ENCODE results near the gene DEUP1.

The DEUP1 gene

DNA sequence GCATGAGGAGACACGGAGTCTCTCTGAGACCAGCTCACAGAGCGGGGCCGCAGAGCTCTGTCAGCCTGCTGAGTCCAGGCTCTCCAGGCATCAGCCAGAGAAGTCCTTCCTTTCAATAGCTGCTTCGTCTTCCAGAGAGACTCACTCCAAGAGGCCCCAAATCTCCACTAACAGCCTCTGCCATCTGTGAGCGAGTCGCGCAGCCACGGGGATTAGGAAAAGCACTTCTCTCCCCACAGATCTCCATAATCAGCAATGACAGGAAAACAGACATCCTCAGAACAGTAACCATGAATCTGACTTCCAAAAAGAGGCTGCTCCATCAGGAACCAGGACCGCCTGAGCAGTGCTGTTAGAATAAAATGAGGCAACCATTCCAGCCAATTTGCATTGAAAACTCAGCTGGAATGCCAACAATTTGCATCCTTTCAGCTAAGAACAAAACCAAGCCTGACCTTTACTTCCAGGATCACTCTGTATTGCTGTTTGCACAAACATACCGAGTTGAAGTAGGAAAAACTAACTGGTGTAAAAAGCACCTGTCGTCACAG, 147.2 kb downstream of the DEUP1 start:
- FAIRE-seq (no peak), DNase-seq (ENCODE audit: low spot score) (no peak)

DNA sequence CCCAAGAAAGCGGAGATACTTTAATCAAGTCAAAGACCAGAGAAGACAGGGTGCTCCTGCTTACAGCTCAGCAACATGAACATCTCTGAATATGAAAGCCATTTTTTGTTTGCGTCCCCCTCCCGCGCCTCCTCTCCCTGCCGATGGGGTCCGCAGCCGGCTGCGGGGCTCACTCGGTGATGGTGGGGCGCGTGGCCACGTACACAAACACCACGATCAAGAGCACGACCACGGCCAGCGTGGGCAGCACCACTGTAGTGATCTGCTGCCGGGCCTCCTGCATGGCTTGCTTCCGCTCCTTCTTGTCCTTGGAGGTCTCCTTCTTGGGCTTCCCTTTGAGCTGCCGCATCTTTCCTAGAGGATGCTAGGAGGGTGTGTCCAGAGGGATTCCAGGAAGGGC, 148.3 kb downstream of the DEUP1 start:
- FAIRE-seq (no peak), DNase-seq (ENCODE audit: low spot score) (no peak)

DNA sequence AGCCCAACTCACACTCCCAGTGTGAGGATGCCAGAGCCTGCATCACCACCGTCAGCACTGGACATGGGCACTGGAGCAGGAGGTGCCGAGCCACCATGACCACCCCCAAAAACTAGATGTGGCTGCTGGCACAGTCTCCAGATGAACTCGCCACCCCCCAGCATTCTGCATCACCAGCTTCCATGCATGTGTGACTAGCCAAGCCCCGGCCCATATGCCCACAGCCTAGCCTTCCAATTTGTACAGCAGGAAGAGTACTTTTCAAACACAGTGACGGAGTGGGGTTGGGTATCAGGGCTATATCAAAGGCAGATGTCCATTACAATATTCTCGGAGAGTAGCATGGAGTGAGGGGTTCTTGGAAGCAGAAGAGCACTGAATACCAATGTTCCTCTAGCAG, 149.7 kb downstream of the DEUP1 start:
- DNase-seq (ENCODE audit: low spot score) (no peak), FAIRE-seq (no peak)

DNA sequence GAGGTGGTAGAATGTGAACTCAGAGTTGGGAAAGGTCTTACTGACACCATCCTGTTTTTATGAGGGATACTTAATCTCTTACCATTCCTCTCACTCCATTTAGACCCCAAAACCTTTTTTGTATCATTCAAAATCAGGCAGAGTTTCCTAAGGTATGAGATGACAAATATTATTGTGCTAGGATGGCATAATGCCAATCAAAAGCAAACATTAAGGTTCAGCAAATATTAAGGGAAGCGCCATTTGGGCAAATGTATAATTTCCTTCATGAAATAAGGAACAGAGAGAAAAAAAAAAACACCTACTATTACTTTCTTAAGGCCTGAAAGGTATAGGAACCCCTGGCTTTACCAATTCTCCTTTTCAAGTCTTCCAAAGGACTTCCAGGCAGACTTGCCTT, 150.2 kb downstream of the DEUP1 start:
- FAIRE-seq (no peak), DNase-seq (ENCODE audit: low spot score) (no peak)

DNA sequence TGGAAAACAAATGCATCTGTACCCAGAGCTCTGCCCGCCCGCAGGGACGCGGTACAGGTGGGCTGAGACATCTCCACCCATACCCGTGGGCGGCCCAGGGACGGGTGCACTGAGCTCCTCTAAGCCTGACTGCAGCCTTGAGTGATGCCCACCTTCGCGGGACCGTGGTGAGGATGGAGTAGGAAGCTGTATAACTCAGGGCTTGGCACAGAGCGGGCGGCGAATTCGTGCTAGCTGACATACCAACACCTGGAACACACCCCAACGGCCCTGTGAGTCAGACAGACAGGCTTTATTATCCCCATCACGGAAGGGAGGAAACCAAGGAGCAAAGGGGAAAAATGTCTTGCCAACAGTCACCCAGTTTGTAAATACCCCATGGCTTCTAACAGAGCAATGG, 150.7 kb downstream of the DEUP1 start:
- no peak for DNase-seq (ENCODE audit: low spot score)
- no peak for FAIRE-seq

DNA sequence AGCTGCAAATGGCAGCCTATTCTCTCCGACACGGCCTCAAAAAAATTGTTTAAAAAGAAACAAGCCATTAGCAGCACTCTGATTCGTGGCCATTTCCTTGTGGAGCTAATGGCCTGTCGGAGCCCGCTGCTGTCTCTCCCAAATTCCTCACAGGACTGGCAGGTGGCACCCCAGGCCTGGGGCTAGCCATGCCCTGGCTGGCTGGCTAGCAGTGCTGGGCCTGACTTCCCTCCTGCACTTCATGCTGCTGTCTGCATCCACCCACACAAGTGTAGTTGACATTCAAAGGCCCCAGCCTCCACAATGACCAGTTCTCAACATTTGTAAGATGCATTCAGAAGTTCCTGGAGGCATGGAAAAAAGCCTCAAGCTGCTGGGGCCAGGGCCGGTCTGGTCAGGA, 151.2 kb downstream of the DEUP1 start:
- DNase-seq (ENCODE audit: low spot score) (no peak), FAIRE-seq (no peak)

DNA sequence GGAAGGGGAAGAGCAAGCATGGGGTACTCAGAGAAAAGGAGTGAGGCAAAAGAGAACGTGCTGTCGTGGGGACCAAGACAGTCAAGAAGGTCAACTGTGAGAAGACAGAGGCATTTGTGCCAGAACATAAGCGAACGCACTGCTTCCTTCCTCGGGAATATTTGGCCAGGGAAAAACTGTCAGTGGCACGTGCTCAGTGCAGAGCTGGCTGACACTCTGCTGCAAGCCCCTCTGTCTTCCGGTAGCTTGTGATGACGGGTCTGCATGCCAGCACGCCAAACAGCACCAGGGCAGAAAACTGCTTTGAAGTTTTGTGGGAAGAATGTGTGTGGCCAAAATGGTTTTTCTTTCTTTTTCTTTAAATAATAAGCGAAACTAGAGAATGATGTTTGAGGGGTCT, 152.0 kb downstream of the DEUP1 start:
- DNase-seq (ENCODE audit: low spot score): no peak
- FAIRE-seq: no peak

DNA sequence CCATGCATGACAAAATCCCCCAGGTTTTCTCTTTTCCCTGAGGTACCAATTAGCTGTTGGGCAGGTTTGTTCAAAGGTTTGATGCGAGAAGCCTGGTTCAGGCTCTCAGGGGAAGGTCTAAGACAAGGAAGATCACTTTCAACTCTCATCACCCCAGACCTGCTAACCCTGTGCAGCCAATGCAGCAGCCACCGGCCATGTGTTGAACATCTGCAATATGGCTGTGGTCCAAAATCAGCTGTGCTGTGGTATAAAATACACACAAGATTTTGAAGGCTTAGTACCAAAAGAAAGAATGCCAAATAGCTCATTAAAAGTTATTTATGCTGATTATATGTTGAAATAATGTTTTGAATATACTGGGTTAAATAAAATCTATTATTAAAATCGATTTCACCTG, 154.2 kb downstream of the DEUP1 start:
- DNase-seq (ENCODE audit: low spot score) (no peak), FAIRE-seq (no peak)

DNA sequence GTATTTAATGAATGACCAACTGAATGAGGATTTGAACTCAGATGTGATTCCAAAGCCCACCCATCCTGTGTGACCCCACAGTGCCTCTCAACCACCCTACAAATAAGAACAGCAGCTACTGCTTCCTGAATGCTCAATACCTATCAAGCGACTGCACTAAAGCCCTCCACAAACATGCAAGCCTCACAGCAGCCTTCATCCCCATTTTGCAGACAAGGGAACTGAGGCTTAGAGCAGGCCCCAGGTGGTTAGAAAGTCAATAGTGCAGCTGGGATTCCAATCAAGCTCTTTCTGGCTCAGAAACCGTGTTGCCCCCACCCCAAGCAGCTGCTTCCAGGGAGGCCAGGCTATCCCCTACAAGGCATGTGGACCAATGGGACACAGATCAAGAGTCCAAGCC, 155.4 kb downstream of the DEUP1 start:
- no peak for DNase-seq (ENCODE audit: low spot score)
- FAIRE-seq: no peak

DNA sequence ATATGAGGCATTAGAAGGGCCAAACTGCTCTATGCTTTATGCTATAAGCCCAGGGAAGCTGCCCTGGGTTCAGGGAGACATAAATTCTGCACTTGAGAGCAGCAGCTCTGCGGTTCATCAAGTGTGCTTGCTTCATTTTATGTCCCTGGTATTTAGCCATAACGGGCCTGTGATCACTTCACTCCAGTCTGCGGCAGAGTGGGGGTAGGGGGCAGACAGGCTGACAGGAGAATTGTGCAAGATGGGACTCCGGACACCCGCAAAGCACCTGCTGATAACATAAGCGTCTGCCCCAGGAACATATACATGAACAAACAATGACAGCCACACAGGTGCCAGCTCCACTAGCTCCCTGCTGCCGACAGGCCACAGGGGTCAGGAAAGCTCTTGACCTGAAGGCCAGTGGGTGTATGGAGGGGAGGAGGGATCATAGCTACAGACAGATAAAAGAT, 156.5 kb downstream of the DEUP1 start:
- DNase-seq (ENCODE audit: low spot score) (no peak), FAIRE-seq (no peak)
